ENCODE results near the gene FAN1. TPM values are rescaled to one million over a fixed set of nuclear protein-coding genes. Genes with fewer than 3 reads are reported as not detected.

The FAN1 gene
- total and polyA plus RNA-seq, 2 of the 13 experiments (the other 11 are each of a cell fraction or from before 2014, with no cell fraction given) = 10.8 to 20.1 TPM

- TF ChIP-seq RNF219 (CRISPR knock-in tag; IDR thresholded peaks at IDR 0.05) (no peak), IKZF4 (CRISPR knock-in tag; IDR thresholded peaks at IDR 0.05; ENCODE audit: borderline replicate concordance, low read depth, not compliant biosample characterization) (no peak), ZNF616 (CRISPR knock-in tag; IDR thresholded peaks at IDR 0.05; ENCODE audit: low read depth) (peak; percentile 60; the same call in 1 of the 2 replicates), ZNF746 (CRISPR knock-in tag; IDR thresholded peaks at IDR 0.05) (peak; percentile 59; the same call in 1 of the 2 replicates), SAP130 (CRISPR knock-in tag; IDR thresholded peaks at IDR 0.05; ENCODE audit: low read depth) (peak; percentile 94), CHD4 (IDR thresholded peaks at IDR 0.05; ENCODE audit: borderline replicate concordance, low read length) (no peak), KDM6A (CRISPR knock-in tag; IDR thresholded peaks at IDR 0.05; ENCODE audit: low read depth) (no peak), GTF2F1 (IDR thresholded peaks at IDR 0.05; ENCODE audit: low read length) (no peak), PHF5A (CRISPR knock-in tag; IDR thresholded peaks at IDR 0.05; ENCODE audit: low read depth, unreplicated experiment) (peak; percentile 69), ZNF674 (CRISPR knock-in tag; IDR thresholded peaks at IDR 0.05; ENCODE audit: low read depth) (no peak), FOXC1 (CRISPR knock-in tag; IDR thresholded peaks at IDR 0.05; ENCODE audit: borderline replicate concordance) (peak; percentile 85; the same call in 1 of the 2 replicates), KLF12 (CRISPR knock-in tag; IDR thresholded peaks at IDR 0.05; ENCODE audit: borderline replicate concordance) (peak; percentile 71; the same call in 1 of the 2 replicates), ZNF512B (CRISPR knock-in tag; IDR thresholded peaks at IDR 0.05; ENCODE audit: borderline replicate concordance) (0 out of 2 replicates have a peak, but pooled peaks have one; percentile 80), ZNF879 (CRISPR knock-in tag; IDR thresholded peaks at IDR 0.05) (no peak), SIX4 (CRISPR knock-in tag; IDR thresholded peaks at IDR 0.05) (peak; percentile 78; the same call in 1 of the 2 replicates), SRSF4 (IDR thresholded peaks at IDR 0.05; ENCODE audit: low read depth, low read length, poor library complexity, severe bottlenecking) (no peak), ZZZ3 (CRISPR knock-in tag; IDR thresholded peaks at IDR 0.05; ENCODE audit: borderline replicate concordance) (peak; percentile 92), MEF2D (CRISPR knock-in tag; IDR thresholded peaks at IDR 0.05) (peak; percentile 58; the same call in 1 of the 2 replicates), ZNF503 (CRISPR knock-in tag; IDR thresholded peaks at IDR 0.05) (0 out of 2 replicates have a peak, but pooled peaks have one; percentile 47), ZNF275 (CRISPR knock-in tag; IDR thresholded peaks at IDR 0.05; ENCODE audit: borderline replicate concordance) (peak; percentile 74; the same call in 1 of the 2 replicates), MYNN (CRISPR knock-in tag; IDR thresholded peaks at IDR 0.05; ENCODE audit: low read depth) (peak; percentile 91)
Measured at GRCh38 chr15:30903497-30904187, at the start of gene FAN1 (continued).
